Activated CD4-positive, alpha-beta T cell treated with anti-CD3 and anti-CD28 coated beads, Interleukin-2, amount 10 ng/mL, durations not matched to agents 24 days and 14 days (primary cell): Measurements from ENCODE around the gene TGM6. TPM values are rescaled to one million over a fixed set of nuclear protein-coding genes. Genes with fewer than 3 reads are reported as not detected.
"Not testable (repeated sequence)": the region's sequence is repeated elsewhere in the genome, so short reads cannot be mapped to it uniquely, and the experiment has no call there.

ENCODE experiments used
- DNase-seq: peaks from one replicate; pipeline ENCODE4 v3.0.0; 2022
- H3K27ac Mint-ChIP-seq: one replicate; pipeline ENCODE4 v1.8.0; 2022; ENCODE audit warnings: mild to moderate bottlenecking, mixed read lengths
- H3K27me3 Mint-ChIP-seq: one replicate; pipeline ENCODE4 v1.8.0; 2022; ENCODE audit warnings: mixed read lengths
- H3K36me3 Mint-ChIP-seq: one replicate; pipeline ENCODE4 v1.8.0; 2022; ENCODE audit warnings: low read depth, mild to moderate bottlenecking, mixed read lengths
- H3K4me1 Mint-ChIP-seq: one replicate; pipeline ENCODE4 v1.8.0; 2021; ENCODE audit warnings: mixed read lengths
- H3K4me3 Mint-ChIP-seq: one replicate; pipeline ENCODE4 v1.8.0; 2022; ENCODE audit warnings: mild to moderate bottlenecking, moderate library complexity, mixed read lengths
- H3K9me3 Mint-ChIP-seq: one replicate; pipeline ENCODE4 v1.8.0; 2021; ENCODE audit warnings: mixed read lengths
- intact Hi-C: fragments of 100-400 bp; cut with micrococcal nuclease; formaldehyde crosslinking; loops from one replicate; pipeline ENCODE4 v1.15.1; 2023
- total RNA-seq: library from RNA; stranded (reverse); gene quantifications from 2 replicates; pipeline ENCODE4 v1.2.3, GENCODE V29; 2022

Gene TGM6
- total RNA-seq, 1 donor from 2014 or later = not detected

DNA sequence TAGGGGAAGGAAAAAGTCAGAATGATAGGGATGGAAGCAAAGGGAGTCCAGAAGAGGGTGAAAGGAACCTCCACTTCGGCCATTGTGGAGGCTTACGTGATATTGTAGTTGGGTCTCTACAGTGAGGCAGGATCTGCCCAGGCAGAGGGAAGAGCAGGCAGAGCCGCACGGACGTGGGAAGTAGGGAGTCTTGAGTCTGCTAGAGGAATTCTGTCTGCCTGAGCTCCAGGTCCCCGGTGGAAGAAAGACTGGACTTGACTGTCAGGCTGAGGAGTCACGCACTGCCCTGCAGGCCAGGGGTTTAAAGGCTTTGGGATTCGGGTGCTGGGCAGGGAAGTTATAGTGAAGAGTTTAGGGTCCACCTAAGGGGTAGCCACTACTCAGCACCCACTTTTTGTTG, 16.4 kb downstream of the TGM6 start:
- DNase-seq = no peak
- Mint-ChIP-seq H3K9me3 (no peaks in the 10 kb centered on the region), H3K4me3 (no peak overlapping the region), H3K27ac (no peak overlapping the region), H3K36me3 (no peaks in the 10 kb centered on the region), H3K4me1 (no peaks in the 10 kb centered on the region), H3K27me3 (no peaks in the 10 kb centered on the region)
- intact Hi-C loops = no loop called here

DNA sequence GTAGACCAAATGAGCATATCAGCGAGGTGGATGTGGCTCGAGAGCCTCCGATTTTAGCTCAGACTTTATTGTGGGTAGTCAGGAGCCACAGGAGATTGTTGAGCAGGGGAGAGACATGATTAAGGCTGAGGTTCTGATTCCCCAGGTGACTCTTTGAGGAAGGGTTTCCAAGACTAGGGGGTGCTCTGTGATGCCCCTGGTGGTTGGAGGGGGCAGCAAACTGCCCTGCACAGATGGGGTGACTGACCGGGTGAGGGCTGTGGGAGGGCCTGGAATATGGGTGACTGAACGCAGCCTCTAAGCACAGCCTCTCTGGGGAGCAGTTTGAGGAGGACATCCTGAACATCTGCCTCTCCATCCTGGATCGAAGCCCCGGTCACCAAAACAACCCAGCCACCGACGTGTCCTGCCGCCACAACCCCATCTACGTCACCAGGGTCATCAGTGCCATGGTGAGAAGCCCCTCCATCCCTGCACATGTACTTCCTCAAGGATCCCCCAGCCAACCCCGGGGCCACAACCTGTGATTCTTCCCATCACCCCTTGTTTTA, 17.0 kb downstream of the TGM6 start:
- H3K4me1 Mint-ChIP-seq = no peaks in the 10 kb centered on the region
- no peaks in the 10 kb centered on the region for H3K9me3 Mint-ChIP-seq
- intact Hi-C loops = no loop called here
- H3K27me3 Mint-ChIP-seq = no peaks in the 10 kb centered on the region
- no peak overlapping the region for H3K27ac Mint-ChIP-seq
- no peak overlapping the region for H3K4me3 Mint-ChIP-seq
- no peaks in the 10 kb centered on the region for H3K36me3 Mint-ChIP-seq
- no peak for DNase-seq

- H3K36me3 Mint-ChIP-seq = no peaks in the 10 kb centered on the region
- no peaks in the 10 kb centered on the region for H3K4me1 Mint-ChIP-seq
- no peaks in the 10 kb centered on the region for H3K9me3 Mint-ChIP-seq
- H3K4me3 Mint-ChIP-seq = no peak overlapping the region
- DNase-seq = no peak
- no peaks in the 10 kb centered on the region for H3K27me3 Mint-ChIP-seq
- H3K27ac Mint-ChIP-seq = no peak overlapping the region
- intact Hi-C loops = no loop called here
Measured at GRCh38 chr20:2398449-2398848, 17.7 kb downstream of the TGM6 start.

- intact Hi-C loops = no loop called here
- Mint-ChIP-seq H3K4me1 (no peaks in the 10 kb centered on the region), H3K9me3 (no peaks in the 10 kb centered on the region), H3K4me3 (no peak overlapping the region), H3K27me3 (no peaks in the 10 kb centered on the region), H3K36me3 (no peaks in the 10 kb centered on the region), H3K27ac (no peak overlapping the region)
- no peak for DNase-seq
Measured at GRCh38 chr20:2399390-2399789, 18.7 kb downstream of the TGM6 start.

- Mint-ChIP-seq H3K27ac (no peak overlapping the region), H3K4me1 (no peaks in the 10 kb centered on the region), H3K4me3 (no peak overlapping the region), H3K36me3 (no peaks in the 10 kb centered on the region), H3K27me3 (no peaks in the 10 kb centered on the region), H3K9me3 (no peaks in the 10 kb centered on the region)
- intact Hi-C loops = no loop called here
- DNase-seq = no peak
Measured at GRCh38 chr20:2400290-2400689, 19.6 kb downstream of the TGM6 start.

DNA sequence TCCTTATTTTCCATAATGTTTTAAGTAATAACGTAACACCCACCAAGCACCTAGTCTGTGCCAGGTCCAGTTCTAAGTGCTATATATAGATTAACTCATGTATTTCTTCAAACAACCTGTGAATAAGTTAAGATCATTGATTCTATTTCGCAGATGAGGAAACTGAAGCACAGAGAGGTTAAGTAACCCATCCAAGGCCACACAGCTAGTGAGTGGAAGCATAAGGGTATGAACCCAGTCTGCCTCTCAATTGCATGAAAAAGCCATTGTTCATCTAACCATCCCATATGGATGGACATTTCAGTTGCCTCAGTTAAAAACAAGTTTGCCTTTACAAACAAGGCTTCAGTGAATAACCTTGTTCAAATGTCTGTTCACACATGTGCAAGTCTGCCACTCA, 20.8 kb downstream of the TGM6 start:
- intact Hi-C loops = no loop called here
- no peak overlapping the region for H3K27ac Mint-ChIP-seq
- H3K27me3 Mint-ChIP-seq = no peaks in the 10 kb centered on the region
- no peaks in the 10 kb centered on the region for H3K9me3 Mint-ChIP-seq
- no peaks in the 10 kb centered on the region for H3K36me3 Mint-ChIP-seq
- no peak for DNase-seq
- no peaks in the 10 kb centered on the region for H3K4me1 Mint-ChIP-seq
- H3K4me3 Mint-ChIP-seq = no peak overlapping the region

DNA sequence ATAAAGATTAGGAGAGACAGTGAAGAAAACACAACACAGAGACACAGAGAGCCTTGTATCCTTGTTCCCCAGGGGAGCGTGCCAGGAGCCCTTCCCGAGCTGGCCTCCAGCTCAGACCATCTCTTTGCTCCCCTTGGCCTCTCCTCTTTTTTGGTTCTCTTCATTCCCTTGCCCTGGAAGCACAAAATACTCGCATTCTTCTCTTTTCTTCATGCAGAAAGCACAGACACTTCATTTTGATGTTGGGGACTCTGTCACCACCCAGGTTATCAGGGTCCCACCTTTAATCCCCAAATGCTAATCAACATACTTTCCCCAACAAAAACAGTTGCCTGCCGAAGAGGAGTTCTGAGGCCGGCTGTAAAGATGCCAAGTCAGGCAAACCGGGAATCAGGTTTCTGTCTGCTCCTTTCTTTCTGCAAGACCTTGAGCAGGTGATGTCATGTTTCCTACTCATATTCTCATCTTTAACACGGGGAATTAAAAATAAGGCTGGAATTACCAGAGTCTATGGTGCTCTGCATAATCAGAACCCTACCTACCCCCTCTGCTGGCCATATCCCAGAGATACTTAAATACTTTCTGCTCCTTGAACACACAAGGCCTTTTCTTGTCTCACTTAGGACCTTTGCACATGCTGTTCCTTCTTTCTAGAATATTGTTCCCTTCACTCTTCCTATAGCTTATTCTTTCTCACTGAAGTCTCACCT, 21.7 kb downstream of the TGM6 start:
- intact Hi-C loops = no loop called here
- H3K9me3 Mint-ChIP-seq = no peaks in the 10 kb centered on the region
- H3K4me1 Mint-ChIP-seq = no peaks in the 10 kb centered on the region
- no peak overlapping the region for H3K4me3 Mint-ChIP-seq
- no peaks in the 10 kb centered on the region for H3K27me3 Mint-ChIP-seq
- no peak for DNase-seq
- H3K36me3 Mint-ChIP-seq = no peaks in the 10 kb centered on the region
- no peak overlapping the region for H3K27ac Mint-ChIP-seq

DNA sequence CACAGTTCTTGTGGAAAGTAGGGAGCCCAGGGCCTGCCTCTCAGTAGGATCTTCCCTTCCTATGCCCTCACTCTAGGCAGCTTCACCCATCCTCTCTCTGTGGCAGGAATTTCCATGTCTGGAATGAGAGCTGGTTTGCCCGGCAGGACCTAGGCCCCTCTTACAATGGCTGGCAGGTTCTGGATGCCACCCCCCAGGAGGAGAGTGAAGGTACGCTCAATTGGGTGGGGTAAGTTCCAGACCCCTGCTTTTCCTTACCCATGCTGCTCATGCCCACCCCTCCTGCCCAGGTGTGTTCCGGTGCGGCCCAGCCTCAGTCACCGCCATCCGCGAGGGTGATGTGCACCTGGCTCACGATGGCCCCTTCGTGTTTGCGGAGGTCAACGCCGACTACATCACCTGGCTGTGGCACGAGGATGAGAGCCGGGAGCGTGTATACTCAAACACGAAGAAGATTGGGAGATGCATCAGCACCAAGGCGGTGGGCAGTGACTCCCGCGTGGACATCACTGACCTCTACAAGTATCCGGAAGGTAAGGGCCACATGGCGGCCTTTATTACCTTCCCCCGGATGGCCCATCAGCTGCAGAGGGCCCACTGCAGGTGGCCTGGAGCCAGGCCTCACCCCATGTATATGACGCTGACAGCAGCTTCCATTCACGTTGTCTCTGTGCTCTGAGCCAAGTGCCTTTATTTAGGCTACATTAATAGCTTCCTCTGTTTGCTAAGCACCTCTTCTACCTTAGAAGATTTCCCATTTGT, 22.8 kb downstream of the TGM6 start:
- intact Hi-C loops = no loop called here
- no peaks in the 10 kb centered on the region for H3K27me3 Mint-ChIP-seq

GRCh38 chr20:2405693-2406065, 25.0 kb downstream of the TGM6 start:
- DNase-seq = no peak
- intact Hi-C loops = no loop called here

More for the DNA sequence above, 22.8 kb downstream of the TGM6 start:
- Mint-ChIP-seq H3K4me1 (no peaks in the 10 kb centered on the region), H3K27ac (no peak overlapping the region), H3K4me3 (no peak overlapping the region), H3K36me3 (no peaks in the 10 kb centered on the region), H3K9me3 (no peaks in the 10 kb centered on the region)
- no peak for DNase-seq

DNA sequence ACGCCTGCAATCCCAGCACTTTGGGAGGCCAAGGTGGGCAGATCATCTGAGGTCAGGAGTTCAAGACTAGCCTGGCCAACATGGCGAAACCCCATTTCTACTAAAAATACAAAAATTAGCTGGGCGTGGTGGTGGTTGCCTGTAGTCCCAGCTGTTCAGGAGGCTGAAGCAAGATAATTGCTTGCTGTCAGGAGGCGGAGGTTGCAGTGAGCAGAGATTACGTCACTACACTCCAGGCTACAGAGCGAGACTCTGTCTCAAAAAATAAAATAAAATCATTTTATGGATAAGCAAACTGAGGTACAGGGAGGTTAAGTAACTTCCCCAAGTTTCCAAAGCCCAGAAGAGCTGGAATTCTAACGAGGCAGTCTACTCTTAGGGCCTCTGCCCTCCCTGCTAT, 26.7 kb downstream of the TGM6 start:
- H3K4me1 Mint-ChIP-seq, DNase-seq, intact Hi-C loops, H3K36me3 Mint-ChIP-seq, H3K9me3 Mint-ChIP-seq, H3K27ac Mint-ChIP-seq, H3K4me3 Mint-ChIP-seq: not testable (repeated sequence)
- H3K27me3 Mint-ChIP-seq = peaks cover 19% of the 10 kb centered on the region

More at GRCh38 chr20:2405693-2406065, 25.0 kb downstream of the TGM6 start:
- no peaks in the 10 kb centered on the region for H3K36me3 Mint-ChIP-seq
- H3K27me3 Mint-ChIP-seq = peaks cover 11% of the 10 kb centered on the region
- no peak overlapping the region for H3K4me3 Mint-ChIP-seq
- no peaks in the 10 kb centered on the region for H3K4me1 Mint-ChIP-seq
- H3K9me3 Mint-ChIP-seq = no peaks in the 10 kb centered on the region
- H3K27ac Mint-ChIP-seq = no peak overlapping the region

- H3K4me3 Mint-ChIP-seq = no peak overlapping the region
- H3K36me3 Mint-ChIP-seq = no peaks in the 10 kb centered on the region
- H3K9me3 Mint-ChIP-seq = no peaks in the 10 kb centered on the region
- intact Hi-C loops = no loop called here
- DNase-seq = no peak
- H3K27ac Mint-ChIP-seq = no peak overlapping the region
- H3K4me1 Mint-ChIP-seq = no peaks in the 10 kb centered on the region
- H3K27me3 Mint-ChIP-seq = peaks cover 23% of the 10 kb centered on the region
Measured at GRCh38 chr20:2408111-2408510, 27.4 kb downstream of the TGM6 start.

DNA sequence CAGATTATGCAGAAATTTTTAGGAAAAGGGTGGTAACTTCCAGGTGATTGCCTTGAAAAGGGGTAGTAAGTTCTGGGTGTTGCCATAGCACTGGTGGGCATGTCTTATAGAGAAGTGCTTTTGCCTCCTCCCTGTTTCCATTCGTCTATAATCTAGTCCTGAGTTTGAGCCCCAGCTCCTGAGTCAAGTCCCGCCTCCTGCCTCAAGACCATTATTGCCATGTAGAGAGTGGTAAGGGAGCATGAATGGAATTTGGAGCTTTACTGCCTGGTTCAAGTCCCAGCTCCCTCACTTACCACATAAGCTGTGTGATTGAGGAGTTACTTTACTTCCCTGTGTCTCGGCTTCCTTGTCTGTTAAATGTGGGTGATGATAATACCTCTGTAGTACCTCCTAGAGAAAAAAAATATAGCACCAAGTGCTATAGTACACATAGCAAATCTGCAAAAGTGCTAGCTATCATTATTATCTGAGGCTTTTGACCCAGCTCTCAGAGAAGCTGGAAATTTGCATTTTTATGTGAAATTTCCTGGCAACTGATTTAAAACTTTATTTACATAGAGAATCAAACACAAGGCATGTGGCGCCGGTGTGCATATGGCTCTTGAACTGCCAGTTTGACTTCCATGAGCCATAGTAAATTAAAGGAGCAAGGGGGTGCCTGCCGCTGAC, 36.0 kb downstream of the TGM6 start:
- Mint-ChIP-seq H3K9me3 (no peaks in the 10 kb centered on the region), H3K27me3 (peaks cover 23% of the 10 kb centered on the region), H3K4me3 (no peak overlapping the region), H3K36me3 (no peaks in the 10 kb centered on the region), H3K27ac (no peak overlapping the region), H3K4me1 (no peaks in the 10 kb centered on the region)
- intact Hi-C loops = no loop called here
- DNase-seq = no peak

GRCh38 chr20:2417213-2417541, 36.5 kb downstream of the TGM6 start:
- Mint-ChIP-seq H3K27me3 (peaks cover 21% of the 10 kb centered on the region), H3K36me3 (no peaks in the 10 kb centered on the region), H3K9me3 (no peaks in the 10 kb centered on the region), H3K27ac (no peak overlapping the region), H3K4me1 (no peaks in the 10 kb centered on the region), H3K4me3 (no peak overlapping the region)
- no peak for DNase-seq
- intact Hi-C loops = no loop called here

GRCh38 chr20:2418388-2418787, 37.7 kb downstream of the TGM6 start:
- no peaks in the 10 kb centered on the region for H3K4me1 Mint-ChIP-seq
- peaks cover 18% of the 10 kb centered on the region for H3K27me3 Mint-ChIP-seq
- H3K4me3 Mint-ChIP-seq = no peak overlapping the region
- no peak for DNase-seq
- no peaks in the 10 kb centered on the region for H3K36me3 Mint-ChIP-seq
- intact Hi-C loops = no loop called here
- no peak overlapping the region for H3K27ac Mint-ChIP-seq
- H3K9me3 Mint-ChIP-seq = no peaks in the 10 kb centered on the region
